IMR-90 (cell line): ENCODE data around the gene STEAP3. TPM values are rescaled to one million over a fixed set of nuclear protein-coding genes. Genes with fewer than 3 reads are reported as not detected.

Source experiments
- ATAC-seq: fragments of 200-7000 bp; cut with Tn5 transposase; 2 replicates; pipeline ENCODE4 v1.9.1; 2020; ENCODE audit warnings: low read depth, mild to moderate bottlenecking, moderate library complexity
- BruUV-seq: library from RNA; stranded (reverse); fragments of 400-500 nt; replicated peaks from 2 replicates; lab custom pipeline; 2021; lab: Mats Ljungman, UMichigan
- CTCF ChIA-PET: fragments of 300-600 bp; formaldehyde crosslinking; extraction: SDS; loops from one replicate; lab custom pipeline; 2021; ENCODE audit warnings: antibody characterized with exemption; lab: Yijun Ruan, JAX
- POLR2A ChIA-PET: fragments of 300-600 bp; sonication (Branson Sonifier 250); formaldehyde crosslinking; loops from one replicate; lab custom pipeline; 2022; ENCODE audit warnings: antibody characterized with exemption; ENCODE audit not compliant: unreplicated experiment; lab: Charles Lee
- DNase-seq: peaks from one replicate; pipeline ENCODE4 v3.0.0; 2013
- H2AFZ ChIP-seq: replicated peaks from 2 replicates; pipeline ENCODE3; 2013; ENCODE audit warnings: low read length, mild to moderate bottlenecking; ENCODE audit not compliant: poor library complexity
- H2AK5ac ChIP-seq: 2 replicates; pipeline ENCODE4 v1.6.1; 2013; ENCODE audit warnings: low read depth, low read length, inconsistent platforms
- H2AK9ac ChIP-seq: replicated peaks from 2 replicates; pipeline ENCODE3; 2013; ENCODE audit warnings: mild to moderate bottlenecking, low read depth, low read length, moderate library complexity; ENCODE audit not compliant: poor library complexity
- H2BK120ac ChIP-seq: 2 replicates; pipeline ENCODE4 v1.6.1; 2013; ENCODE audit warnings: low read depth, low read length, inconsistent platforms
- H2BK15ac ChIP-seq: 3 replicates; pipeline ENCODE4 v1.6.1; 2013; ENCODE audit warnings: low read depth, low read length, inconsistent platforms
- H2BK20ac ChIP-seq: 2 replicates; pipeline ENCODE4 v1.6.1; 2013; ENCODE audit warnings: low read depth, mild to moderate bottlenecking, inconsistent platforms, low read length, moderate library complexity
- H2BK5ac ChIP-seq: 2 replicates; pipeline ENCODE4 v1.6.1; 2013; ENCODE audit warnings: mild to moderate bottlenecking, low read depth, low read length, inconsistent platforms; ENCODE audit not compliant: poor library complexity, severe bottlenecking
- H3K14ac ChIP-seq: replicated peaks from 2 replicates; pipeline ENCODE4 v1.6.1; 2013; ENCODE audit warnings: low read depth, low read length, inconsistent platforms
- H3K18ac ChIP-seq: 2 replicates; pipeline ENCODE4 v1.6.1; 2013; ENCODE audit warnings: low read depth, low read length, control low read depth
- H3K23ac ChIP-seq: 2 replicates; pipeline ENCODE4 v1.6.1; 2013; ENCODE audit warnings: low read depth, low read length, inconsistent platforms
- H3K27ac ChIP-seq: 2 replicates; pipeline ENCODE4 v1.5.1; 2013; ENCODE audit warnings: mild to moderate bottlenecking, control low read depth, low read length; ENCODE audit not compliant: insufficient read depth
- H3K27me3 ChIP-seq: 2 replicates; pipeline ENCODE4 v1.6.1; 2013; ENCODE audit warnings: low read length; ENCODE audit not compliant: control insufficient read depth, insufficient read depth
- H3K36me3 ChIP-seq: 2 replicates; pipeline ENCODE4 v1.6.1; 2013; ENCODE audit warnings: low read length, mixed read lengths; ENCODE audit not compliant: control insufficient read depth, insufficient read depth
- H3K4ac ChIP-seq: 2 replicates; pipeline ENCODE4 v1.6.1; 2013; ENCODE audit warnings: low read depth, low read length, inconsistent platforms
- H3K4me1 ChIP-seq: 2 replicates; pipeline ENCODE4 v1.6.1; 2013; ENCODE audit warnings: low read length, mixed read lengths; ENCODE audit not compliant: control insufficient read depth, insufficient read depth
- H3K4me2 ChIP-seq: 2 replicates; pipeline ENCODE4 v1.6.1; 2013; ENCODE audit warnings: low read depth, mild to moderate bottlenecking, control low read depth, low read length, moderate library complexity
- H3K4me3 ChIP-seq: 2 replicates; pipeline ENCODE4 v1.5.1; 2013; ENCODE audit warnings: low read depth, mild to moderate bottlenecking, control low read depth, low read length, moderate library complexity; ENCODE audit not compliant: insufficient read depth
- H3K56ac ChIP-seq: 2 replicates; pipeline ENCODE4 v1.6.1; 2013; ENCODE audit warnings: low read length, inconsistent platforms; ENCODE audit not compliant: insufficient read depth; ENCODE audit errors: extremely low read depth
- H3K79me1 ChIP-seq, 2 experiments: 2 replicates each; pipeline ENCODE4 v1.6.1; 2013; ENCODE audit warnings: low read length in 2 of 2, inconsistent platforms in 1 of 2, low read depth in 1 of 2
- H3K9ac ChIP-seq: 2 replicates; pipeline ENCODE4 v1.6.1; 2013; ENCODE audit warnings: low read depth, low read length, control low read depth
- H3K9me1 ChIP-seq: 2 replicates; pipeline ENCODE4 v1.6.1; 2013; ENCODE audit warnings: low read length, inconsistent platforms; ENCODE audit not compliant: insufficient read depth
- H3K9me3 ChIP-seq: 2 replicates; pipeline ENCODE4 v1.6.1; 2013; ENCODE audit warnings: low read length; ENCODE audit not compliant: control insufficient read depth, insufficient read depth
- H4K20me1 ChIP-seq: 2 replicates; pipeline ENCODE4 v1.6.1; 2013; ENCODE audit warnings: low read length, inconsistent platforms; ENCODE audit not compliant: insufficient read depth
- H4K5ac ChIP-seq: 2 replicates; pipeline ENCODE4 v1.6.1; 2013; ENCODE audit warnings: mild to moderate bottlenecking, low read depth, low read length, control low read depth
- H4K8ac ChIP-seq, 2 experiments: 2 replicates each; pipeline ENCODE4 v1.6.1; 2013; ENCODE audit warnings: low read depth in 2 of 2, low read length in 2 of 2, control low read depth in 1 of 2, inconsistent platforms in 1 of 2
- H4K91ac ChIP-seq: 2 replicates; pipeline ENCODE4 v1.6.1; 2013; ENCODE audit warnings: low read depth, low read length, inconsistent platforms; ENCODE audit not compliant: insufficient read depth
- BHLHE40 ChIP-seq: fragments of 150-350 bp; IDR thresholded peaks from 2 replicates; pipeline ENCODE4 v1.6.1; 2016; ENCODE audit warnings: mild to moderate bottlenecking, low read depth, low read length
- CEBPB ChIP-seq: IDR thresholded peaks from 2 replicates; pipeline ENCODE4 v1.6.1; 2012; ENCODE audit warnings: low read depth, low read length, improper control_type of control experiment
- CTCF ChIP-seq: conservative IDR thresholded peaks from 2 replicates; pipeline ENCODE4 v1.5.1; 2012; ENCODE audit warnings: mild to moderate bottlenecking, low read depth, low read length, improper control_type of control experiment
- NFE2L2 ChIP-seq: fragments of 150-350 bp; IDR thresholded peaks from 2 replicates; pipeline ENCODE4 v1.6.1; 2016; ENCODE audit warnings: low read depth, mild to moderate bottlenecking, low read length
- POLR2A ChIP-seq: IDR thresholded peaks from 2 replicates; pipeline ENCODE4 v1.6.1; 2012; ENCODE audit warnings: mild to moderate bottlenecking, low read depth, low read length
- RAD21 ChIP-seq: IDR thresholded peaks from 2 replicates; pipeline ENCODE4 v1.6.1; 2012; ENCODE audit warnings: low read length, improper control_type of control experiment
- RCOR1 ChIP-seq: IDR thresholded peaks from 2 replicates; pipeline ENCODE4 v1.6.1; 2012; ENCODE audit warnings: mild to moderate bottlenecking, low read length, improper control_type of control experiment; ENCODE audit not compliant: insufficient replicate concordance
- WGBS, 2 experiments: methylation state at CpG; one replicate each; pipeline versions ENCODE4 v1.1.5 to v1.1.7; 2013; ENCODE audit warnings: missing lambda C conversion rate in 2 of 2; ENCODE audit not compliant: insufficient read length in 1 of 2; ENCODE audit errors: extremely low coverage in 2 of 2; 5-methylcytosine and 5-hydroxymethylcytosine counted together
- dilution Hi-C: fragments of 300-500 bp; cut with HindIII; formaldehyde crosslinking; loops from one replicate; pipeline ENCODE4 v1.14.3; 2018; ENCODE audit warnings: low sequenced_read_pairs; ENCODE audit not compliant: unreplicated experiment
- in situ Hi-C: fragments of 300-500 bp; cut with MboI; formaldehyde crosslinking; loops from 3 replicates; pipeline ENCODE4 v1.14.3; 2019; ENCODE audit warnings: low sequenced_read_pairs, inconsistent platforms, mixed read lengths
- intact Hi-C: fragments of 100-400 bp; cut with micrococcal nuclease; formaldehyde crosslinking; loops from 2 replicates; pipeline ENCODE4 v1.10.0; 2022
- polyA plus RNA-seq, 3 experiments: library from polyadenylated mRNA; depleted of rRNA; stranded (reverse); fragments of >200 nt; gene quantifications; 2 replicates each; pipeline ENCODE4 v1.2.3, GENCODE V29; 2012; ENCODE audit warnings: low replicate concordance in 1 of 3
- total RNA-seq: library from RNA; depleted of rRNA; stranded (reverse); fragments of >200 nt; gene quantifications from 2 replicates; pipeline ENCODE4 v1.2.3, GENCODE V29; 2012

Gene STEAP3
- total and polyA plus RNA-seq, 2 of the 4 experiments (the other 2 are of a cell fraction) = 19.4 to 43.9 TPM

GRCh38 chr2:119175517-119175916 lies 48.1 kb upstream of the STEAP3 start:
- POLR2A ChIA-PET = no interaction called here
- H3K27me3 ChIP-seq = peaks cover 9% of the 10 kb centered on the region; the same call in 1 of the 2 replicates

More at GRCh38 chr2:119175517-119175916, 48.1 kb upstream of the STEAP3 start:
- no peak overlapping the region for H4K8ac ChIP-seq
- H3K79me1 ChIP-seq = no peaks in the 10 kb centered on the region
- no peak overlapping the region for H4K91ac ChIP-seq
- H3K56ac ChIP-seq = no peak overlapping the region
- no peak overlapping the region for H3K4me2 ChIP-seq
- DNase-seq (no peak), ATAC-seq (no peak)
- H3K9me3 ChIP-seq = no peaks in the 10 kb centered on the region
- no peak overlapping the region for H2BK120ac ChIP-seq
- no peak overlapping the region for H2BK20ac ChIP-seq
- no peak overlapping the region for H2BK15ac ChIP-seq
- no peak overlapping the region for H3K18ac ChIP-seq
- no peak overlapping the region for H2BK5ac ChIP-seq
- BruUV-seq = no TSS peak
- no peak overlapping the region for H3K27ac ChIP-seq
- H4K20me1 ChIP-seq = no peaks in the 10 kb centered on the region
- intact Hi-C loops (no loop called here), in situ Hi-C loops (no loop called here), dilution Hi-C loops (no loop called here)
- H2AK9ac ChIP-seq = no peak overlapping the region
- no CpG with 5 or more reads among the region's 10 CpGs for WGBS, 2 experiments
- H2AFZ ChIP-seq = no peak overlapping the region
- TF ChIP-seq RCOR1 = no peak
- TF ChIP-seq CEBPB = no peak
- no peak for TF ChIP-seq POLR2A
- TF ChIP-seq NFE2L2 = no peak
- TF ChIP-seq BHLHE40 = no peak
- no peak for TF ChIP-seq RAD21
- TF ChIP-seq CTCF = no peak
- H3K14ac ChIP-seq = no peak overlapping the region
- CTCF ChIA-PET = interaction anchor here (1.0 kb wide), 1 partner anchor 8 kb away, joined by 3 read pairs; no protein-coding TSS in a partner anchor
- H3K36me3 ChIP-seq = no peaks in the 10 kb centered on the region
- H4K5ac ChIP-seq = no peak overlapping the region
- no peak overlapping the region for H3K4ac ChIP-seq
- H3K4me3 ChIP-seq = no peak overlapping the region
- no peaks in the 10 kb centered on the region for H3K9me1 ChIP-seq
- H3K23ac ChIP-seq = no peak overlapping the region
- no peaks in the 10 kb centered on the region for H3K4me1 ChIP-seq
- H3K9ac ChIP-seq = no peak overlapping the region
- no peak overlapping the region for H2AK5ac ChIP-seq
